Activated T-helper 9 cell treated with anti-CD3 and anti-CD28 coated beads, Interleukin-2, amount 50 U/mL, for 16 hours (primary cell): Measurements from ENCODE around the gene LRRC8E.
A peak's percentile ranks its signal among the peaks of the same experiment; 100 is the strongest.

Experiments used
- DNase-seq: peaks from one replicate; pipeline ENCODE4 v3.0.0-alpha.2; 2020; ENCODE audit warnings: low read depth

The LRRC8E gene

DNA sequence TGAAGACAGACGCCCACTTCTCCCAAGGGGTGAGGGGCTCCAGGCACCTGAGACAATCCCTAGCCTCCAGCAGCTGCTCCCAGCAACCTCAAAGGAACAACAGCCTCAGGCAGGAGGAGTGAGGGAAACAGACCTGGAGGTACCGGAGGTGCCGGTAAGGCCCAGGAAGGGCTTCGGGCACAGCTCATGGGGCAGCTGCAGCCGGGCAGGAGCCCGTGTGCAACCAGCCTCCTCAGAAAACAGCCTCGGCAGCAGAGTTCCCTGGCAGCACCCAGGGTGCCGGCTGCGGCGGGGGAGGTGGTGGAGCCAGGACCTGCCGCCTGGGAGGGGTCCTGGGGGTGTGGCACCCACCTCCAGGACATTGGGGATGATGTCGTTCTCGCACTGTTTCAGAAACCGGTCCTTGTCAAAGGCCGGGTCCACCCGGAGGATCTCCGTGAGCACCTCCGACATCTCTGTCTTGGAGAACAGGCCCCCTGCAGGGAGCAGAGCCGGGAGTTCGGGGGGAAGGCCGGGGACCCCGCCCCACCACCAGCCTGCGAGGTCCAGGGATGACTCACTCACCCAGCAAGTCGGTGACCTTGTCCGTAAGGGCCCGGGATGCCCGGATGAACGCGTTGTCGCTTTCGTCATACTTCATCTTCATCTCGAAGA is 44.1 kb downstream of the LRRC8E start:
- no peak for DNase-seq

DNA sequence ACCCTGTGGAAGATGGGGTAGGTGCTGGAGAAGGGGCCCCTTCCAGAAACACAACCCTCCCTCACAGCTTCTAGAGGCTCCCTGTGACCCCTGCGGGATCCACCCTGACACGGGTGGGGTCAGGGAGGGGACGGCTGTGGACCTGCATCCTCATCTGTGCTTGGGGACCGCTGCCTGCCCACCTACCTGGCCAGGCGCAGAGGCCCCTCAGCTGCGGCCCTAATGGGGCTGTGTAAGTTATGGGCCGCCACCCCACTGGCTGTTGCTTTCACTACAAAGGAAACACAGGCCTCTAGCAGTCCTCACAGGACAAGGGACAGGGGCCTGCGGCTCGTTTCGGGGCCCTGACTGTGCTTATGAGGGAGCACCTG is 44.6 kb downstream of the LRRC8E start:
- no peak for DNase-seq

DNA sequence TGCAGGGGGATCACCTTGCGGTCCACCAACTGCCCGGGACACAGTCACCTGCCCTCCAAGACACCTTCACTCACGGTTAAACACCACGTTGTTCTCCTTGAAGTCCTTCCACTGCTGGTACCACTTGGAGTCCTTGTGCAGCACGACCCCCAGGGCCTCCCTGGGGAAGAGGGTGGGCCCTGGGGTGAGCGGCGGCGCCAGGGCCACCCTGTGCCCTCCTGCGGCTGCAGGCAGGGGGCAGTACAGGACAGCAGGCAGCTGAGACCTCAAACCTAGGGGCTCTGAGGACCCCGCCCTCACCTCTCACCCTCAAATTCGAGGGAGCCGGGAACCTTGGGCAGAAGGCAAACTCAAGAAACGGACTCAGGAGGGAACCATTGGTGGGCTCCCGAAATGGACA is 45.1 kb downstream of the LRRC8E start:
- DNase-seq, result no peak

DNA sequence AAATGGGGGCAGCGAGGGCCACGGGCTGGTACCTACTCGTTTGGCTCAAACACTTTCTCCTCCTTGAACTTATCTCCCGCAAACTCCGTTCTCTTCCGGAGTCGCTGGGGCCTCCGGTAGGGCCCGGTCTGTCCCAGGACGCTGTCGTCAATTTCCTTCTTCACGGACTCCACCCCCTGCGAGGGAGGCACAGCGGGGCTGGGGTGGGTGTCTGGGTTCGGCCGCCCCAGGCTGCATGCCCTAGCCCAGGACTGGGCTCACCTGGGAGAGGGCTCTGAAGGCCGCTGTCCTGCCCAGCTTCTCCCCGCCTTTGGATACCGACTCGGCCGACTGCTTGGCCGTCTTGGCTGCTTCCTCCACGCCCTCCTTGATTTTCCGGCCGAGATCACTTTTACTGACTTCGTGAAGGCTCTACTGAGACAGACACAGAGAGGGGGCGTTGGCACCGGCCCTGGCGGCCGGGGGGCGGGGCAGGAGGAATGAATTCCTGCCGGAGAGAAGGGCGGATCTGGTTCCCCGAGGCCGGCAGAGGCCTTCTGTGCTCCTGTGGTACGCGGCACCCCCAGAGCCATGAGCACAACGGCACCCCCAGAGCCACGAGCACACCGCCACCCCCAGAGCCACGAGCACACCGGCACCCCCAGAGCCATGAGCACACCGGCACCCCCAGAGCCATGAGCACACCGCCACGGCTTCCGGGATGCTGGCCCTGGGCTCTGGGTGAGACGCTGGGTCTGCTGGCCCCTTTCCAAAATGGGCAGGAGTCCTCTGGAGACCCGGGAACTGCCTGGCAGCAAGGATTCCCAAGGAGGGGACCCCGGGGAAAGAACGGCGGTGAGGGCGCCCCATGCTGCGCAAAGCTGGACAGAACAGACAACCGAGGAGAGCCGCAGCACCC is 45.8 kb downstream of the LRRC8E start:
- no peak for DNase-seq

DNA sequence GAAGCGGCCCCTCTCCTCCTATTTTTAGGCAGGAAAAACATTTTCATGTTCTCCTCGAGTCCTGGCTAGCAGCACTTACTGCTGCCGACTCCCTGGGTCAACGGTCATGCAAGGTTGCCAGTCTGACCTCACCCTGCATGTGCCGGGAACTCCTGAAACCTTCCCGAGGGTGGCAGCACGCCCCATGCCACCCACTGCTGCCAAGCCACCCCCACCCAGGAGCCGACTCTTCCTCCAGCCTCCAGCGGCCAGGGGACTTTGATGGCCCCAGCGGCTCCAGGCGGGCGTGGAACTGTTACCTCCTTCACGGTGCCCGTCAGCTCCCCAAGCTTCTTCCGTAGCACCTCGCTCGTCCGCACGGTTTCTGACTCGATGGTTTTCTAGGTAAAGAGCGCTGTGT is 46.5 kb downstream of the LRRC8E start:
- DNase-seq, result no peak

DNA sequence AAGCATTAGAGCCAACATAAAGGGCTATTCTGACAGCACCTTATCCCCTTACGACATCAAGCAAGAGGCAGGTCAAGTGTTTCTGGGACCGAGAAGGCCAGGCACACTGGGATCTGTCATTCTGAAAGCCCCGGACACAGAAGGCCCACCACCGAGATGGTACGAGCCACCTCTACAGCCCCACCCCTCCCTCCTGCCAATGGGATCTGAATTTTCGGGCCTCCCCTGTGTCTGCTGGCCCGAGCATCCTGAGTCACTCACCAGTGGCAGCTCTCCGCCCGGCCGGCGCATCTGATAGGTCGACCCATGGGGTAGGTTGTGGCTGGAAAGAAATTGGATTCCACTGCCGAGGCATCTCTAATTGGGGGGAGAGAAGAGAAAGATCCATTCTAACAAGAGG is 52.5 kb downstream of the LRRC8E start:
- no peak for DNase-seq

DNA sequence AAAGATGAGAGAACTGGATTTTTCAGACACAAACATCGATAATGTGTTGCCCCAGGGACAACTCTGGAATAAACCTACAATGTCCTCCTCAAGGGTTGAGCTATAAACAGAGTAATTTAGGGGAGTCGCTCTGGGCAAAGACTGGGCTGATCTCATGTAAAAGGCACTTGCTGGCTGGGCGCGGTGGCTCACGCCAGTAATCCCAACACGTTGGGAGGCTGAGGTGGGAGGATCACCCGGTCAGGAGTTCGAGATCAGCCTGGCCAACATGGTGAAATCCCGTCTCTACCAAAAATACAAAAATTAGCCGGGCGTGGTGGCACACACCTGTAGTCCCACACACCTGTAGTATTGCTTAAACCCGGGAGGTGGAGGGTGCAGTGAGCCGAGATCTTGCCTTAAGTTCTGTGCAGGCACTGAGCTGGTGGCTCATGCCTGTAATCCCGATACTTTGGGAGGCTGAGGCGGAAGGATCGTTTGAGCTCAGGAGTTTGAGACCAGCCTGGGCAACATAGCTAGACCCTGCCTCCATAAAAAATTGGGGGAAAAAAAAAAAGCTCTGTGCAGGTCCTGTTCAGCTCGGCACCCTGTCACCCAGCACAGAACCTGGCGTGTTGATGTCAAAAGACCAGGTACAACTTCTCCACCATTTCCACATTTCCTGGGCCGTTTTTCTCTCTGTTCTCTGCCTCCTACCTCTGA is 53.7 kb downstream of the LRRC8E start:
- no peak for DNase-seq

DNA sequence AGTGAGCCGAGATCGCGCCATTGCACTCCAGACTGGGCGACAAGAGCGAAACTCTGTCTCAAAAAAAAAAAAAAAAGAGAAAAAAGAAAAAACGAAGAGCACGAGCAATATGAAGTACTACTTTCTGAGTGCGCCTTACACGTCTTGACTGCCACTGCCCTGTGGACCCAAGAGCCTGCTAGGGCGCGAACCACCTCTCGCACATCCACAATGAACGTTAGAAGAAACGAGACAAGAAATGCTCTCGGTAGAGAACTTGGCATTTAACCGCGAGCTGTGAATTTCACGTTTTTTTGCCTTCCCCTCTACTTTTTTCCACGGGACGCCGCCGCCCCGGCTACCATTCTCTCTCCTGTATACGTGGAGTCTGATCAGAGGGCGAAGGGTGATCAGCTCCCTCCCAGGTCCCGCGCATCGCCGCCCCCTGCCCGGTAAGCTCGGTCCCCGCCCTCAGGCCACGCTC is 54.7 kb downstream of the LRRC8E start:
- DNase-seq, result no peak

DNA sequence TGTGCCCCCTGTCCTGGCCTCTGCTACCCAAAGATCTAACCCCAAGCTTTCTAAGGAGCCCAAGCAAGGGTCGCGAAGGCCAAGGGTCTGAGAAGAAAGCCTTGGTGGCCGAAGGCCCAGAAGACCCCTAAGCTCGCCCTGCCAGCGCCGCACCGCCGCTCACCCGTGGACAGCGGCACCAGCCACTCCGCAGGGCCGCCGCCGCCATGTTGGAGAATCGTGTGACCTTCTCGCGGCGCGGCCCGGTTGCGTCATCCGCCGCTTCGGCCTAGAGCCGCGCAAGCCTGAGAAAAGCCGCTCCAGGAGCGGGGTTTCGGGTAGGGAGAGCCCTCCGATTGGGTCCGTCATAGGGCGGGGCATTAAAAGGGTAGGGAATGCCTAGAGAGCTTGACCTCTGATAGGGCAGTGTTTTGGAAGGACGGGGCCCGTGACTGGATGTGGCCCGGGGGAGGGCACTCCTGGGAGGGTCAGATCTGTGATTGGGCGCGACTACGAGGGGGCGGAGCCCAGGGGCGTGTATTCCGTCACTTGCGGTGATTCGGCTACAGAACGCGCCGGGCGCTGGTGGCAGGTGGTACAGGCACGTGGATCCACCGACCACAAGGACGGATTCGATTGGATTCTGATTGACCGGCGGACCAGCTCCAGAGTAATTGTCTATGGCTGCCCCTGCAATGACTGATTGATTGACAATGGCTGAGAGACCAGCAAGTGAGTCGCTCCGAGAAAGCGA is 55.3 kb downstream of the LRRC8E start, which contains the start of gene TIMM44:
Gene TIMM44 (minus strand): TSS at position 223 of the 733 bp plus-strand sequence. CDS start 15 bp downstream, at position 208.
- DNase-seq, result peak; percentile 98

DNA sequence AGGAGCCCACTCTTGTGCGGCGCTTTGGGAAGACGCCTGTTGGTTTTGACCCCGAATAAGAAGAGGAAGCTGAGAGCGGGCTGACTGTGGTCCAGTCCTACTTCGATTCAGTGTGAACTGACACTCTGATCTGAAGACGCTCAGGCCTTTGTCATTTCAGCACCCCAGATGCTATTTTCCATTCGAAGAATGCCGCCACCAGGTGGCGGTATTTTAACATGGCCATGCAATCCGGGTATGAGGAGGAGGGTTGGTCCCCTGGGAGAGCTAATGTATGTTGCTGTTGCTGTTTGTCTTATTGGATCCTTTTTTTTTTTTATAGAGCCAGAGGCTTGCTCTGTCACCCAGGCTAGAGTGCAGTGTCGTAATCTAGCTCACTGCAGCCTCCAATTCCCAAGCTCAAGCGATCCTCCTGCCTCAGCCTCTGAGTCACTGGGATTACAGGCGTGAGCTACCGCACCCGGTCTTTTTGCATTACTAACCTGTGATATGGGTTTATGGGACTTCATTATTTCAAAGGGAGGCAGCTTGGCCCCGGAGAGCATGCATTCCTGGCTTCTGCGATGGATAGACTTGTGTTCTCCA is 56.0 kb downstream of the LRRC8E start:
- peak; percentile 77 for DNase-seq

DNA sequence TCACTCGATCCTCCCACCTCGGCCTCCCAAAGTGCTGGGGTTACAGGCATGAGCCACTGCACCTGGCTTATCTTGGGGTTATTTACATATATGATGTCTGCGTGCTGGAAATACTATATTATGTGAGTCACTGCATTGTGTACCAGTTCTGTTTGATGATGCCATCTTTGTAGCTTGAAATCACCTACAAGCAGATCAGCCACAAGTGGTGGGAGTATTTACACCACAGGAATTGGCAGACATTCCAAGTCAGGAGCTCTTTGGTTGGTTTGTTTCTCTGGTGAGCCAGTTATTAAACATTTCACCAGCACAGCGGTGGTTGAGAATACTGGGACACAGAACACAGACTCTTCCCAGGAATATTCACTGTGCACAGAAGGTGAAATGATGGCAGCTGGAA is 59.6 kb downstream of the LRRC8E start:
- no peak for DNase-seq
